Sciatic nerve (tissue), 2 donors: ENCODE results near the gene MAMLD1. TPM values are rescaled to one million over a fixed set of nuclear protein-coding genes. Genes with fewer than 3 reads are reported as not detected.

Experiments
- ATAC-seq: fragments of 200-7000 bp; cut with Tn5 transposase; one replicate; pipeline ENCODE4 v1.9.1; 2020; ENCODE audit warnings: mild to moderate bottlenecking, moderate library complexity
- DNase-seq: peaks from one replicate; pipeline ENCODE4 v3.0.0-alpha.2; 2020; ENCODE audit warnings: low spot score
- intact Hi-C: fragments of 100-400 bp; cut with DNase I; formaldehyde crosslinking; loops from one replicate; pipeline ENCODE4 v1.14.2; 2022
- total RNA-seq: library from RNA; stranded (reverse); fragmentation: NEBNext Ultra II Directional; extraction: Animal tissue kit (Norgen Biotek cat#: 25700); gene quantifications from one replicate; pipeline ENCODE4 v1.2.1, GENCODE V29; 2021
- donor health status: DM: no; HTN: no; CAD: no.
- donor health status: DM: no; HTN: no; CAD: no.

The MAMLD1 gene
- total RNA-seq, 1 donor from 2014 or later = 15.3 TPM

GRCh38 chrX:150372756-150373155 lies 9.6 kb downstream of the MAMLD1 start:
- intact Hi-C loops = no loop called here
- DNase-seq = no peak
- ATAC-seq = no peak

GRCh38 chrX:150375243-150375770 lies 12.2 kb downstream of the MAMLD1 start:
- DNase-seq (no peak), ATAC-seq (peak; percentile 21)
- intact Hi-C loops = no loop called here

GRCh38 chrX:150377005-150377404 lies 13.9 kb downstream of the MAMLD1 start:
- DNase-seq (no peak), ATAC-seq (no peak)
- intact Hi-C loops = no loop called here

- ATAC-seq (no peak), DNase-seq (no peak)
- intact Hi-C loops = no loop called here
Observed at GRCh38 chrX:150405006-150405405, 41.9 kb downstream of the MAMLD1 start.

GRCh38 chrX:150405576-150405975 lies 42.5 kb downstream of the MAMLD1 start:
- DNase-seq (no peak), ATAC-seq (no peak)
- intact Hi-C loops = no loop called here

GRCh38 chrX:150406596-150406995 lies 43.5 kb downstream of the MAMLD1 start:
- ATAC-seq (no peak), DNase-seq (no peak)
- intact Hi-C loops = no loop called here

GRCh38 chrX:150408007-150408406 lies 44.9 kb downstream of the MAMLD1 start:
- DNase-seq = no peak
- no peak for ATAC-seq
- intact Hi-C loops = no loop called here

- ATAC-seq = no peak
- intact Hi-C loops = no loop called here
Observed at GRCh38 chrX:150408561-150408960, 45.4 kb downstream of the MAMLD1 start.

GRCh38 chrX:150409486-150409885 lies 46.4 kb downstream of the MAMLD1 start:
- DNase-seq = no peak
- intact Hi-C loops = no loop called here
- ATAC-seq = no peak

More at GRCh38 chrX:150408561-150408960, 45.4 kb downstream of the MAMLD1 start:
- DNase-seq = no peak

GRCh38 chrX:150409964-150410363 lies 46.8 kb downstream of the MAMLD1 start:
- ATAC-seq (no peak), DNase-seq (no peak)
- intact Hi-C loops = no loop called here

GRCh38 chrX:150410513-150410912 lies 47.4 kb downstream of the MAMLD1 start:
- ATAC-seq (no peak), DNase-seq (no peak)
- intact Hi-C loops = no loop called here

- DNase-seq (no peak), ATAC-seq (no peak)
- intact Hi-C loops = no loop called here
Observed at GRCh38 chrX:150411656-150412055, 48.5 kb downstream of the MAMLD1 start.

GRCh38 chrX:150414228-150414627 lies 51.1 kb downstream of the MAMLD1 start:
- intact Hi-C loops = no loop called here
- DNase-seq (no peak), ATAC-seq (no peak)

GRCh38 chrX:150416469-150416868 lies 53.4 kb downstream of the MAMLD1 start:
- intact Hi-C loops = no loop called here
- no peak for ATAC-seq
- no peak for DNase-seq

- ATAC-seq (no peak), DNase-seq (no peak)
- intact Hi-C loops = no loop called here
Observed at GRCh38 chrX:150421816-150422215, 58.7 kb downstream of the MAMLD1 start.

- no peak for DNase-seq
- intact Hi-C loops = no loop called here
- ATAC-seq = no peak
Observed at GRCh38 chrX:150429594-150429993, 66.5 kb downstream of the MAMLD1 start.

GRCh38 chrX:150436195-150436594 lies 73.1 kb downstream of the MAMLD1 start:
- no peak for ATAC-seq
- no peak for DNase-seq
- intact Hi-C loops = no loop called here

GRCh38 chrX:150438165-150438564 lies 75.0 kb downstream of the MAMLD1 start:
- intact Hi-C loops = no loop called here
- ATAC-seq (no peak), DNase-seq (no peak)

GRCh38 chrX:150446151-150446550 lies 83.0 kb downstream of the MAMLD1 start:
- intact Hi-C loops = no loop called here
- DNase-seq (no peak), ATAC-seq (no peak)

GRCh38 chrX:150446995-150447394 lies 83.9 kb downstream of the MAMLD1 start:
- no peak for DNase-seq
- ATAC-seq = peak; percentile 16
- intact Hi-C loops = no loop called here

- intact Hi-C loops = no loop called here
- DNase-seq = no peak
- no peak for ATAC-seq
Observed at GRCh38 chrX:150449313-150449712, 86.2 kb downstream of the MAMLD1 start.
